Liver (tissue), 9 donors: ENCODE results near the gene KIF6. TPM values are rescaled to one million over a fixed set of nuclear protein-coding genes. Genes with fewer than 3 reads are reported as not detected.

Source experiments
- DNase-seq: peaks from one replicate; pipeline ENCODE4 v3.0.0-alpha.2; 2017; ENCODE audit warnings: low spot score
- H3K27ac ChIP-seq, 2 donors: one replicate each; pipeline ENCODE4 v1.7.0; 2013; ENCODE audit warnings: inconsistent platforms in 2 of 2, low read length in 2 of 2, control low read depth in 1 of 2, low read depth in 1 of 2, mild to moderate bottlenecking in 1 of 2
- H3K27me3 ChIP-seq, 4 donors: one replicate each; pipeline versions ENCODE4 v1.6.1 to v1.7.0; 2013; ENCODE audit warnings: low read length in 3 of 4, inconsistent platforms in 1 of 4, mild to moderate bottlenecking in 1 of 4, moderate library complexity in 1 of 4; ENCODE audit not compliant: control insufficient read depth in 4 of 4, insufficient read depth in 4 of 4
- H3K36me3 ChIP-seq, 4 donors: one replicate each; pipeline versions ENCODE4 v1.6.1 to v1.7.0; 2013; ENCODE audit warnings: low read length in 3 of 4, mild to moderate bottlenecking in 3 of 4, low read depth in 1 of 4, moderate library complexity in 1 of 4; ENCODE audit not compliant: control insufficient read depth in 4 of 4, insufficient read depth in 3 of 4
- H3K4me1 ChIP-seq, 4 donors: one replicate each; pipeline versions ENCODE4 v1.6.1 to v1.7.0; 2013; ENCODE audit warnings: low read length in 3 of 4, mild to moderate bottlenecking in 3 of 4, moderate library complexity in 1 of 4; ENCODE audit not compliant: control insufficient read depth in 4 of 4, insufficient read depth in 4 of 4
- H3K4me3 ChIP-seq, 3 donors: one replicate each; pipeline versions ENCODE4 v1.6.1 to v1.7.0; 2013; ENCODE audit warnings: low read length in 3 of 3, control low read depth in 1 of 3, low read depth in 1 of 3, mild to moderate bottlenecking in 1 of 3
- H3K9ac ChIP-seq, 2 donors: one replicate each; pipeline ENCODE4 v1.7.0; 2013; ENCODE audit warnings: low read length in 2 of 2, mild to moderate bottlenecking in 2 of 2, moderate library complexity in 2 of 2, control low read depth in 1 of 2, low read depth in 1 of 2
- H3K9me3 ChIP-seq, 4 donors: one replicate each; pipeline versions ENCODE4 v1.6.1 to v1.7.0; 2013; ENCODE audit warnings: low read length in 3 of 4; ENCODE audit not compliant: control insufficient read depth in 4 of 4
- EGR1 ChIP-seq, 2 donors: IDR thresholded peaks; 2 replicates each; pipeline ENCODE4 v1.6.1; 2016 to 2018; ENCODE audit warnings: antibody characterized with exemption in 2 of 2, low read depth in 2 of 2
- FOXA1 ChIP-seq: IDR thresholded peaks from 2 replicates; pipeline ENCODE4 v1.6.1; 2016; ENCODE audit warnings: antibody characterized with exemption
- FOXA2 ChIP-seq: IDR thresholded peaks from 2 replicates; pipeline ENCODE4 v1.6.1; 2016; ENCODE audit warnings: antibody characterized with exemption
- GABPA ChIP-seq, 2 donors: IDR thresholded peaks in 1 of 2; conservative IDR thresholded peaks in 1 of 2; 2 replicates each; pipeline ENCODE4 v1.6.1; 2016; ENCODE audit warnings: antibody characterized with exemption in 2 of 2, mild to moderate bottlenecking in 1 of 2, moderate library complexity in 1 of 2
- HNF4A ChIP-seq, 2 donors: conservative IDR thresholded peaks; 2 replicates each; pipeline ENCODE4 v1.6.1; 2016; ENCODE audit warnings: antibody characterized with exemption in 2 of 2, mild to moderate bottlenecking in 2 of 2
- JUND ChIP-seq, 2 donors: IDR thresholded peaks; 2 replicates each; pipeline ENCODE4 v1.6.1; 2016; ENCODE audit warnings: antibody characterized with exemption in 2 of 2
- MAX ChIP-seq: IDR thresholded peaks from 2 replicates; pipeline ENCODE4 v1.6.1; 2016; ENCODE audit warnings: antibody characterized with exemption
- NR2F2 ChIP-seq: IDR thresholded peaks from 2 replicates; pipeline ENCODE4 v1.6.1; 2016; ENCODE audit warnings: antibody characterized with exemption
- RAD21 ChIP-seq, 2 donors: IDR thresholded peaks; 2 replicates each; pipeline ENCODE4 v1.6.1; 2016; ENCODE audit warnings: antibody characterized with exemption in 2 of 2, mild to moderate bottlenecking in 2 of 2
- REST ChIP-seq: IDR thresholded peaks from 2 replicates; pipeline ENCODE4 v1.6.1; 2016; ENCODE audit warnings: antibody characterized with exemption, mild to moderate bottlenecking
- RXRA ChIP-seq, 2 donors: IDR thresholded peaks; 2 replicates each; pipeline ENCODE4 v1.6.1; 2017 to 2018; ENCODE audit warnings: antibody characterized with exemption in 2 of 2, mild to moderate bottlenecking in 1 of 2
- SP1 ChIP-seq: IDR thresholded peaks from 2 replicates; pipeline ENCODE4 v1.6.1; 2018; ENCODE audit warnings: antibody characterized with exemption, mild to moderate bottlenecking
- TAF1 ChIP-seq: conservative IDR thresholded peaks from 2 replicates; pipeline ENCODE4 v1.6.1; 2016; ENCODE audit warnings: antibody characterized with exemption, mild to moderate bottlenecking
- YY1 ChIP-seq: IDR thresholded peaks from 2 replicates; pipeline ENCODE4 v1.6.1; 2016; ENCODE audit warnings: antibody characterized with exemption, mild to moderate bottlenecking
- ZBTB33 ChIP-seq: IDR thresholded peaks from 2 replicates; pipeline ENCODE4 v1.6.1; 2016; ENCODE audit warnings: antibody characterized with exemption
- WGBS: extraction: QIAGEN DNeasy Blood & Tissue Kit; methylation state at CpG from one replicate; pipeline ENCODE4 v1.1.7; 2013; 5-methylcytosine and 5-hydroxymethylcytosine counted together
- polyA plus RNA-seq, 2 donors: library from polyadenylated mRNA; stranded (reverse) in 1 of 2; unstranded in 1 of 2; fragments of 200-250 nt in 1 of 2; fragments of >200 nt in 1 of 2; fragmentation: Nextera tagmentation in 1 of 2; extraction: Ambion mirVana in 1 of 2; gene quantifications; one replicate each; pipeline versions ENCODE4 v1.2.1 to v1.2.3, GENCODE V29; 2013 to 2015
- total RNA-seq, 2 donors: library from RNA; depleted of rRNA; stranded (reverse); fragments of >200 nt; gene quantifications; one replicate each; pipeline ENCODE4 v1.2.3, GENCODE V29; 2014
- TF ChIP-seq, protein P1 (sequence below): fragments of 150-350 bp; IDR thresholded peaks from 2 replicates; pipeline ENCODE4 v1.5.1; 2017; ENCODE audit warnings: improper control_type of control experiment, low read depth, low read length; ENCODE audit not compliant: missing input control
- TF ChIP-seq, protein P2 (sequence below): IDR thresholded peaks from 2 replicates; pipeline ENCODE4 v1.6.1; 2016; ENCODE audit warnings: antibody characterized with exemption
- donor health status: healthy.
- donor health status: healthy.
- donor health status: healthy.
- donor health status: healthy.
- donor health status: healthy.

The KIF6 gene
- total and polyA plus RNA-seq, 4 donors: 0.17 to 7.5 (median 0.29) TPM

DNA sequence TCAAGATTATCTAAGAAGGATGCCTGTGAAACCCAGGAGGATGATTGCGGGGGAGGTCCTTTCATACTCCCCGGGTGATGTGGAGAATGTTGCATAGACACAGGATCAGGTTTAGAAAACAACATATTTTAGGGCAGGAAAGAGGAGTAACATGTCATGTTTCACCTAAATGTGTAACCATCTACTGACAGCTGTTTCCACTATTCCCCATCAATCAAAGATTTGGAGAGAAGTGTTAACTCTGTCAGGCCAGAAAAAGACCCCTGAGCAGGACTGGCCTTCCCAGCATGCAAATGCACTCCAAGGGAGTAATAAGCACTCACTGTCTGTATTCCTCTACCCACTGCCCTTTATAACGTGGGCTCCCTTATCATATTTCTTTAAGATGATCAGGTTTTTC lies 254.7 kb downstream of the KIF6 start:
- WGBS: 76% methylated on average over 3 of the region's 3 CpGs
- TF ChIP-seq ZBTB33: no peak
- TF ChIP-seq SP1: no peak
- no peak for TF ChIP-seq RXRA (IDR thresholded peaks at IDR 0.05)
- TF ChIP-seq JUND (IDR thresholded peaks at IDR 0.05): no peak
- no peak for TF ChIP-seq RAD21 (IDR thresholded peaks at IDR 0.05)
- TF ChIP-seq, protein P1, sequence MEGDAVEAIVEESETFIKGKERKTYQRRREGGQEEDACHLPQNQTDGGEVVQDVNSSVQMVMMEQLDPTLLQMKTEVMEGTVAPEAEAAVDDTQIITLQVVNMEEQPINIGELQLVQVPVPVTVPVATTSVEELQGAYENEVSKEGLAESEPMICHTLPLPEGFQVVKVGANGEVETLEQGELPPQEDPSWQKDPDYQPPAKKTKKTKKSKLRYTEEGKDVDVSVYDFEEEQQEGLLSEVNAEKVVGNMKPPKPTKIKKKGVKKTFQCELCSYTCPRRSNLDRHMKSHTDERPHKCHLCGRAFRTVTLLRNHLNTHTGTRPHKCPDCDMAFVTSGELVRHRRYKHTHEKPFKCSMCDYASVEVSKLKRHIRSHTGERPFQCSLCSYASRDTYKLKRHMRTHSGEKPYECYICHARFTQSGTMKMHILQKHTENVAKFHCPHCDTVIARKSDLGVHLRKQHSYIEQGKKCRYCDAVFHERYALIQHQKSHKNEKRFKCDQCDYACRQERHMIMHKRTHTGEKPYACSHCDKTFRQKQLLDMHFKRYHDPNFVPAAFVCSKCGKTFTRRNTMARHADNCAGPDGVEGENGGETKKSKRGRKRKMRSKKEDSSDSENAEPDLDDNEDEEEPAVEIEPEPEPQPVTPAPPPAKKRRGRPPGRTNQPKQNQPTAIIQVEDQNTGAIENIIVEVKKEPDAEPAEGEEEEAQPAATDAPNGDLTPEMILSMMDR: no peak
- TF ChIP-seq TAF1: no peak
- Histone ChIP-seq H3K4me1 (no peaks in the 10 kb centered on the region), H3K27ac (no peak overlapping the region), H3K4me3 (no peak overlapping the region), H3K36me3 (no peaks in the 10 kb centered on the region), H3K9me3 (peaks cover 0 to 2% (median 0%) of the 10 kb centered on the region in 4 donors), H3K9ac (no peak overlapping the region), H3K27me3 (no peaks in the 10 kb centered on the region)
- DNase-seq: no peak

GRCh38 chr6:39468385-39468784 lies 256.8 kb downstream of the KIF6 start:
- Histone ChIP-seq H3K9me3 (peaks cover 0 to 2% (median 0%) of the 10 kb centered on the region in 4 donors), H3K4me1 (no peaks in the 10 kb centered on the region), H3K36me3 (no peaks in the 10 kb centered on the region), H3K27ac (no peak overlapping the region), H3K4me3 (no peak overlapping the region), H3K27me3 (no peaks in the 10 kb centered on the region), H3K9ac (no peak overlapping the region)
- TF ChIP-seq FOXA2 (no peak), EGR1 (IDR thresholded peaks at IDR 0.05; ENCODE audit: low read depth in 2 of 2) (no peak), SP1 (no peak), YY1 (no peak)
- no peak for DNase-seq
- WGBS: 81% methylated on average over 1 of the region's 1 CpG

DNA sequence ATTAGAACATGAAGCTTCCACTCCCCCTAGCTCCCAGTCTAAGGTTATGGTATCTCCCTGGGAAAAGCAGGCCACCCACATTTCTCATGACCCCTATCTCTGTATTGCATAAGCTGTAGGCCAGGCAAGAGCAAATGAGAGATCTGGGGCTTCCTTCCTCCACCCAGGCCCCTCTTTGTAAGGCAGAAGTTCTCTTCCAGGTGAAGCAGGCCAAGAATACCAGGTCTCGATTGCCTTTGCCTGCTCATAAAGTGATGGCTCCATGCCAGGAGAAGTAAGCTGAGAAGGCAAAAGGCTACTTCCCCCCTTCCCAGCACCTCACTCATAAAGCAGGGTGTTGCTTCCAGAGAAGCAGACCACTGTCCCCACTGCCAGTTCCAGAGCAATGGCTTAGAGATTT lies 258.6 kb downstream of the KIF6 start:
- H3K4me3 ChIP-seq: no peak overlapping the region
- H3K27ac ChIP-seq: no peak overlapping the region
- TF ChIP-seq FOXA1 (no peak), REST (no peak), HNF4A (conservative IDR thresholded peaks at IDR 0.05) (no peak), YY1 (no peak), ZBTB33 (no peak), EGR1 (IDR thresholded peaks at IDR 0.05; ENCODE audit: low read depth in 2 of 2) (no peak), RAD21 (IDR thresholded peaks at IDR 0.05) (no peak), MAX (no peak), GABPA (IDR thresholded peaks at IDR 0.05 in 1 of 2, conservative IDR thresholded peaks at IDR 0.05 in 1 of 2) (no peak), JUND (IDR thresholded peaks at IDR 0.05) (no peak), NR2F2 (no peak), SP1 (no peak)
- TF ChIP-seq, protein P2, sequence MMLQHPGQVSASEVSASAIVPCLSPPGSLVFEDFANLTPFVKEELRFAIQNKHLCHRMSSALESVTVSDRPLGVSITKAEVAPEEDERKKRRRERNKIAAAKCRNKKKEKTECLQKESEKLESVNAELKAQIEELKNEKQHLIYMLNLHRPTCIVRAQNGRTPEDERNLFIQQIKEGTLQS: no peak
- 79% methylated on average over 1 of the region's 1 CpG for WGBS
- H3K9me3 ChIP-seq: peaks cover 0 to 2% (median 0%) of the 10 kb centered on the region in 4 donors
- H3K27me3 ChIP-seq: no peaks in the 10 kb centered on the region
- H3K4me1 ChIP-seq: no peaks in the 10 kb centered on the region
- H3K36me3 ChIP-seq: no peaks in the 10 kb centered on the region
- DNase-seq: no peak
- H3K9ac ChIP-seq: no peak overlapping the region
